ENCODE measurements around the gene RASSF1.
"Not testable (repeated sequence)": the region's sequence is repeated elsewhere in the genome, so short reads cannot be mapped to it uniquely, and the experiment has no call there.

The RASSF1 gene

DNA sequence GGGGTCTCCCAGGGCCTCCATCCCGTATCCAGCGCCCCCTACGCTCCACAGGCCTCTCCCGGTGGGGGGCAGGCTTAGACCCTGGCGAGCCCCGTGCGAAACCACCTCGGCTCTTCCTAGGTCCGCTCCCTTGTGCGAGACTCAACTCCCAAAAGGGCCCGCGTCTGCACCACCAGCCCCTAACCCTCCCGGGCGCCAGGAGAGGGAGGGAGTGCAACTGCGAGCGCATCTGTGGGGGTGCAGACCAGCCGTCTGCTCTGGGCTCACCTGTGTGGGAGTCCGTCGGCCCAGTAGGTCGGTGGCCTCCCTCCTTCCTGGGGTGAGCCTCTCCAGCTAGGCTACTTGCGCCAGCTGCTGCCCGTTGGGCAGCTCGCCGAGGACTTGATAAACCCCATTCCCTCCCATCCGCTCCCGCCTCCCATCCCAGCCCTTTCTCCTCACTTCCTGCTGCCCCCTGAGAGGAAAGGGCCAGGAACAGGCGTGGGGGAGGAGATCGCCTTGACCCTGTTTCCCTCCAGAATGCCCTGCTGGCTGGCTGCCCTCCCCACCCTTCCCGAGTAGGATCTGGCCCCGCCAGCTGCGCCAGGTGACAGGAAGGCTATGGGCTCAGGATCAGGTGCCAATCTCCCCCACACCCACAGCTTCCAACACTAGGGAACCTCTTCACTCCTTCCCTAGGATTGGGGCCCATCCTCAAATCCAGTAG is 18.1 kb downstream of the RASSF1 start, which contains the start of gene HYAL2:
TSS of gene HYAL2 (minus strand) at position 360 of the 706 bp plus-strand sequence. CDS start 2,256 bp downstream, outside the sequence.
- DNase-seq: no peak

DNA sequence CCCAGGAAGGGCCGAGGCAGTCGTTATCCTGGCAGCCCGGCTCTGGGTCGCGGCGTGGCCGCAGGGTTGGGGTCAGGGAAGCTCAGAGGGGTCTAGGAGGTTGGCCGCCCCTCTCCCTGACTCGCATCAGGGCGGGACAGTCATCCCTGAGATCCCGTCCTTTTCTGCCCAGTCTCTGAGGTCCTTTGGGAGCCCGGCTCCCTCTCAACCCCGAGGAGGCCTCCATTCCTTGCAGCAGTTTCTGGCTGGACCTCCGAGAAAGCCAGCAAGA is 18.6 kb downstream of the RASSF1 start:
- DNase-seq: no peak

DNA sequence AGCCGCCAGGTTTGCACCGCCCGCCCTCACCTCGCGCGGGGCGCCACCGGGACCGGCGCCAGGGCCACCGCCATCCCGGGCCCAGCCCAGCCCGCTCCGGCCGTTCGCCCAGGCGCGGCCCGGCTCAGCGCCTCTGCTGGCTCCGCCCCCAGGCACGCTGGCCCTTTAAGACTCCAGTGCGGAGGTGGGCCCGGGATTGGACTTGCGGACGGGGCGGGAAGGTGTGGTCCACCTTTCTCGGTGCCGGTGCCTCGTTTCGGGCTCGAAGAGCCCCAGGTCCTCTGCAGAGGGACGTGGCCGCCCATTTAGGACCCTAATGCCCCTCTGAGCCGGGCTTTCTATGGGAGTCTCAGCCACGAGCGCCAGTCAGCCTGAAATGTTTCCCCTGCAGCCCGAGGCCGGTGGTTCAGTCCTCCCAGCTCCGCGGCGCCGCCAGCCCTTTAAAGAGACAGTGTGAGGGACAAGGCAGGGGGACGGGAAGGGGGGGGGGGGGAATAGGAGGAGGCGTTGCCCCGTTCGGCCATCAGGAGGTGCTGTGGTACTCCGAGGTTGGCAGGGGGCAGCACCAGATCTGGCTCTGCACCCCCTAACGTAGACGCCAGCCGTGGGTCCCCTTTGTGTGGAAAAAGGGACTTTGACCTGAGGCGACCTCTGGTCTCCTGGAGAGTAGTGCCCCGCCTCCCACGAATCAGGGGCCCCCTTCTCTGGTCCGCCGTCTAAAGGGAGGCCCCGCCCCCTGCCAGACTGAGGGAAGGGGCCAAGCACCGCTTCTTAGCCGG is 19.1 kb downstream of the RASSF1 start:
- DNase-seq: peak; percentile 88 to 92

DNA sequence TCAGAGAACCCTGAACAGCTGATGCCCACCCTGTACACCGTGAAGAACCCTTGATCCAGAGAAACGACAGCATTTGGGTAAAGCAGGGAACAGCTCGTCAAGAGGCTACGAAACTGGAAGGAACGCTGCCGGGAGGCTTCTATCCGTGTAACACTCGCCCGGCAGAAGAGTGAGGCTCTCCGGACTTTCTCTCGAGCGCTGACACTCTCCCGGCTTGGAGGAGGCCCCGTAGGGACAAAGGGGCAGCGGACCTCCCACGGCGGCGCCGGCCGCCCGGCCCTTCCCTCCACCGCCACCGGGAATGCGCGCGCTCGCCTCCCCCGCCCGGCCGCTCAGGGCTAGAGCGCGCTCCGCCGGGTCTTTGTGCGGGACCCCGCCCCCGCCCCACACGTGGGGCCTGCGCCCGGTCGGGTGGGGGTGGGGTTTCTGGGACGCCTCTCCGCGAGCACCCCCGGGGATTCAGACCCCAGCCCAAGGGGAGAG is 19.7 kb downstream of the RASSF1 start:
- DNase-seq: peak; percentile 83 to 88

DNA sequence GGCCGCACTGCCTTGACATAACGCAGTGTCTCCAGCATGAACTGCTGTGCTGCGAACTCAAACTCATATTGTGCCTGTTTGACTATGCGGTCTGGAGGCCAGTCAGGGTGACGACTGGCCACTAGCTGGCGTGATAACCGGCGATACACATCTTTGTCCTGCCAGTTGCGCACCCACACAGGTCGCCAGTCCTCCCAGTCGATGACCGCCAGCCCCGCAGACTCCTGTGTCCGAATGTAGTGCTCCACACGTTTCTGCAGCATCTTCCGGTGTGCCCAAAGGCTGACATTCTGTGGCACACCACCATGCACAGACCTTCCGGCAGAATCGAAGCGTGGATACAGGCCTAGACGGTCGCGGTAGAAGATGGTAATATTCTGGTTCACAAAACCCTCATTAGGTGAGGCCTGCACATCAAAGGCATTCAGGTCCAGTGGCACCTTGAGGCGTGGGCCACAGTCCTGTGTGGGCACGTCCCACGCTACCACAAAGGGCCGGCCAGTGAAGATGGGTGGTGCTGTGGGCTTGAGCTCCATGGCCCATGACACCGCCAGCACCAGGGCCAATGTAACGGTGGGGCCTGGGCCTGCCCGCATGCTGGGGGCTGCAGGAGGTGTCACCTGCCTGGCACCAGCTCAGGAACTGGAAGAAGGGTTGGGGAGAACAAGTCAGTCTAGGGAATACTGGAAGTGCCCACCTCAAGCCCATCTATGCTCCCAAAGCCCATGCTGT is 20.6 kb downstream of the RASSF1 start:
- no peak for DNase-seq

DNA sequence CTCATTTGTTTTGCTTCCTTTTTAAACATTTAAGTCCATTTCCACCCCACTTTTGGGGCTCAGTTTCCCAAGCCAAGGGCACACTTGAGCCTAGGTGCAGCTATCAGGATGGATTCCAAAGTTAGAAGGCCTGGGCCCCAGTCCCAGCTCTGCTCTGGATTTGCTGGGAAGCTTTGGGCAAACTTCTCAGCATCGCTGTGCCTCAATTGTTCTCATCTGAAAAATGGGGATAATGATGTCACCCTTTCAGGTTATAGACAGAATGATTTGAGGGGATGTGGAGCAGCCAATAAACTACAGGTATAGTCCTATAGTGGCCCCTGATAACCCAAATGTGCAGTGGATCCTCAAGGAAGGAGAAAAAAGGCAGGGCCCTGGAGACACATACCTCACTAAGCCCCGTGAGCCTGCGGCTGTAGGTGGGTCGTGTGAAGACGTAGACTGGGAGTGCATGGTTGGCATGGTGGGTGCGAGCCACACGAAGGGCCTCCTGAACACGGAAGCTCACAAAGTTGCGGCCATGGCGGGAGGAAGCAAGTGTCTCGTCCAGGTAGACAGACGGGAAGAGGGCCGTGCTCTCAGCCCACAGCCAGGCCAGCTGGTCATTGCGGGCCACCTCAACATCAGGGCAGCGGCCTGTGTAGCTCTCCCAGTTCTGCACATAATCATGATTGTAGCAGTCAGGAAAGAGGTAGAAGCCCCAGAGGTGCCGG is 21.3 kb downstream of the RASSF1 start:
- no peak for DNase-seq

DNA sequence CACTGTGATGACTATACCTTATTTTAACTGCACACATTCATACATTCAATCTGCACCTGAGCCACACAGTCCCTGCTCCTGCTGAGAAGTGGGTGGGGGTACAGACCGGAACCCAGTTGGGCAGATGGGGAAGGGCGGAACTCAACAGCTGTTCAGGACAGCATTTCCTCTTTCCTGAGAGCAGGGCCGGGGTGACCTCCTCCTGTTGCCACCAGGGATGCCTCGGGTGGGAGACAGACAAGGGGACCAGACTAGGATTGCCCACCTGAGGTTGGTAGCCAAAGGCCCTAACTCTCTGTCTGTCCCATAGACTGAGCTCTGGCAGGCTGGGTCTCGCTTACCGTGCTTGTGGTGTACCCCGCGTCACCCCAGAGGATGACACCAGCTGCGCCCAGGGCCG is 22.0 kb downstream of the RASSF1 start:
- DNase-seq: no peak

DNA sequence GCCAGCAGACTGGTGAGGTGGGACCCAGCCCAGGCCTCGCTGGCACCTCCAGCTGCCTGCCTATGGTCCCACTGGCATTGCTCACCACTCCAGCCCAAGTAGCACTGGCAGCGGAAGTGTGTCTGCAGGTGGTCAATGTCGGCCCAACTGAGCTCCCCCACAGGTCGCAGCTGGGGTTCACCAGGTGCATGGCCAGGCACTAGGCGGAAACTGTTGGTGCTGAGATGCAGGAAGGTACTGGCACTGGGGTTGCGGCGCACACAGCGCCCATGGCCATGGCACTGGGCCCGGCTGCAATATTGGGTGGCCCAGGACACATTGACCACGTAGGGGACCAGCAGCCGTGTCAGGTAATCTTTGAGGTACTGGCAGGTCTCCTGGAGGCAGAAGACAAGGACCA is 22.5 kb downstream of the RASSF1 start:
- no peak for DNase-seq

DNA sequence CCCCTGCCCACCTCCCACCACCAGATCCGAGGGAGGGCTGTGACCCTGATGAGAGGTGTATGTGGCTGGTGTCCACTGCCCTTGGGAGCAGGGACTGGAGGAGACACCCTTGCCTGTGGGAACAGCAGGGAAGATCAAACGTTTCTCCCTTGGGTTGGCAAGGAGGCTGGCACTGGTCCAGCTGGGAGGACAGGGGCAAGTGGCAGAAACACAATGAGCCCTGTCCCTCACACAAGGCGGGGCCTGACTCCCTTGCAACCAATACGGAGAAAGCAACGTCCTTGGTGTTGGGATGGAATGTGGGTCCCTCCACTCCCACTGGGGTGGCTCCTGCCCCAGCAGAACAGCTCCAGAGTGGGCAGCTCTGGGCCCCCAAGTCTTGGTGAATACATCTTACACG is 23.3 kb downstream of the RASSF1 start:
- DNase-seq: no peak

DNA sequence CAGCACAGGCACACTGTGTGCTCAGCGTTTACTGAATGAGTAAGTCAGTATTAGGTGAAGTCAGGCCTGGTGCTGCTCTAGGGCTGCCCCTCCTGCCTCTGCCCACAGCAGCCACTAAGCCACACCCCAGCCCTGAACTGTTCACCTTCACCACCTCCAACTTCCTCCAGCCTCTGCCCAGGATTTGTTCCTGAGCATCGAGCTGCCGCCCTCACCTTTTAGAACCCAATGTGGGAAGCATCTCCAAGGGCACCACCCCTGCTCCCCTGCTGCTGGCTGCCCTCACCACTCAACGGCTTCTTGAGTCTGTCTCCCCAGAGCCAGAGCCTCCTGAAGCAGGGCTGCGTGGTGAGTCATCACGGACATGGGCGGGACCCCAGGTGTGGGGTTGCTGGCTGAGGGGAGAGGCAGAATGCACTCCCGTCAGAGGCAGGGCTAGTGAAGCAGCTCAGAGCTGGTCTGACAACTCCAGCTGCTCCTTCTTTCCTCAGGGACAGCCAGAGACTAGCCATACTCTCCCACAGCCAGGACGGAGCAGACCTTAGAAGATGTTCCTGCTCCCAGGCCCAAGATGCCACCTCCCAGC is 23.9 kb downstream of the RASSF1 start:
- no peak for DNase-seq

DNA sequence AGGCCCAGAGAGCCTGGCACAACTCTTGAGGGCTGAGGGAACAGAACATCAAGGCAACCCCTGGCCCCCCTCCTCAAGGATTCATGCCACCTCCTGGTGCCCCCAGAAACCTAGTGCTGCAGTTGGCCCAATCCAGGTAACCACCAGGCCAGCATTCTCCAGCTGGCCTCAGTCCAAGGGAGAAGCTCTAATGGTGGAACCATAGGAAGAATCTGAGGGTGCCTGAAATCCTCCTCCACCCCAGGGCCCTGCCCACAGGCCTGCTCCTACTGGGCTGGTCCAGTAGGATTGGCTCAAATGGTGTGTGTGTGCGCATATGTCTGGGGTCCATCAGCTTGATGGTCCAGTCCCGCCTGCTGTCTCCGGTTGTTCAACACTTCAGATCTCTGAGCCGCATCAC is 25.8 kb downstream of the RASSF1 start:
- no peak for DNase-seq

DNA sequence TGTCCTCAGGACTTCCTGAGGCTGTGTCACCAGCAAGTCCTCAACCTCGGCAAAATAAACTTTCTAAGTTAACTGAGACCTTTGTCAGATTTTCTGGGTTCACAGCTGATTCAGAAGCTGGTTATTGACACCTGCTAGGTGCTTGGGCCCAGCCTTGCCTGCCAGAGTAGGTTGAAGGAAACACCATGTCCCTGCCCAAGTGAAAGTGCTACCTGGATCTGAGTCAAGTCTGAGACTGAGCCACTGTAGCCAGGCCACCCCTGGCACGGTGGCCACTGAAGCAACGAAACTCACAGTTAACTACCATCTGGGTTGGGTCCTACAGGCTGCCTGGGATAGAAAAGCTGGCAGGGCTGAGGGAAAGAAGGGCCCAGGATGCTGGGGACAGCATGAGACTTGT is 26.3 kb downstream of the RASSF1 start:
- DNase-seq: no peak

DNA sequence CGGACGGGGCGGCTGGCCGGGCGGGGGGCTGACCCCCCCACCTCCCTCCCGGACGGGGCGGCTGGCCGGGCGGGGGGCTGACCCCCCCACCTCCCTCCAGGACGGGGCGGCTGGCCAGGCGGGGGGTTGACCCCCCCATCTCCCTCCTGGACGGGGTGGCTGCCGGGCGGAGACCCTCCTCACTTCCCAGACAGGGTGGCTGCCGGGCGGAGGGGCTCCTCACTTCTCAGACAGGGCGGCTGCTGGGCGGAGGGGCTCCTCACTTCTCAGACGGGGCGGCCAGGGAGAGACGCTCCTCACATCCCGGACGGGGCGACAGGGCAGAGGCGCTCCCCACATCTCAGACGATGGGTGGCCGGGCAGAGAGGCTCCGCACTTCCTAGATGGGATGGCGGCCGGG is 28.6 kb downstream of the RASSF1 start:
- DNase-seq: not testable (repeated sequence)

DNA sequence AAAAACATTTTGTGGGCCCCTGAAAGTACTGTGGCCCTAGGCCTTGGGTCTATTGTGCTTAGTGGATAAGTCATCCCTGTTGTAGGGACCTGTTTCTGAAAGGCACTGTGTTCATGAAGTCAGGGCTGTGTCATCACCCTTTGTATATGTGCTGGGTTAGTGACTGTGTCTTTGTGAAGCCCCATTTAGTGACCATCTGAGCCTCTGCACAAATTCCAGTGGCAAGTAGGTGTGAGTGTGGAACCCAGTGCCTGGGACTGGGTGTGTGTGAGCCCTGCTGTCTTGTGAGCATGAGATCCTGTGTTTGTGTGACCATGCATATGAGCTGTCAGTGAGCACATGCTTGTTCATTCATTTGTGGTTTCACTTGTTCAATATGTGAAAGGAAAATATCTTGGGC is 36.0 kb downstream of the RASSF1 start:
- no peak for DNase-seq

DNA sequence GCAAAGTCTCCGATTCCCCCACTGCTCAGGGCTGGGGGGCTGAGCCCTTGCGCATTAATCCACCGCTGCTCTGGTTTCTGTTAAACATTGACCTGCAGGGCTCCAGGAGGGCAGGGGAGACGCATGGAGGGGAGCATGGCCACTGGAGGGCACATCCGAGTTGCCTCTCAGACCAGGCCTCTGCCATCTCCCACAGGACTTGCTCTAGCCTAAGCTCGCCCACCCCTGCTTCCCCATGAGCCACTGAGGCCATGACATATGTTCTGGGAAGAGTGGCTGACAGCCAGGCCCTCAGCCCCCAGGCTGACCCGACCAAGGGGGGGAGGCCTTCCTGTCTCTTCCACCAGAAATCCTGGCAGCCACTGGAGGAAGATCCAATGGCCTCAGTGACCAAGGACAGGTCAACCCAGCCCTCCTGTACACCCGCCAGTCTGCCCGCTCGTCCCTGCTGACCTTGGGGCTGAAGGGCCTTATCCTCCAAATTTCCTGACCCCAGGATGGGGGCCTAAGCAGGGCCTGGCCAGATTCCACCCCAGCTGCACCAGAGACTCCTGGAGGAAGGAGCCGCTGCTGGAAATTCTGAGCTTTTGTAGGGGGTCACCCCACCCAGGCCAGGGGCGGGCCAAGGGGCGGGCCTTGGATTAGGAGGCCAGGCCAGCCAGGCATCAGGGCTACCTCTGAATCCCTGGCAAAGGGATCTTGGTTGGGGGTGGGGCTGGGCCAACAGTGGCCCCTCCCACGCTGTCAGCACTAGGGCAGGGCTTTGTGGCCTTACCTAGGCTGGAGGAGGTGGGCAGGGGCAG is 37.4 kb downstream of the RASSF1 start, which contains the start of gene HYAL1:
TSS of gene HYAL1 (minus strand) at position 562 of the 803 bp plus-strand sequence. CDS start 618 bp downstream, outside the sequence.
- DNase-seq: no peak

DNA sequence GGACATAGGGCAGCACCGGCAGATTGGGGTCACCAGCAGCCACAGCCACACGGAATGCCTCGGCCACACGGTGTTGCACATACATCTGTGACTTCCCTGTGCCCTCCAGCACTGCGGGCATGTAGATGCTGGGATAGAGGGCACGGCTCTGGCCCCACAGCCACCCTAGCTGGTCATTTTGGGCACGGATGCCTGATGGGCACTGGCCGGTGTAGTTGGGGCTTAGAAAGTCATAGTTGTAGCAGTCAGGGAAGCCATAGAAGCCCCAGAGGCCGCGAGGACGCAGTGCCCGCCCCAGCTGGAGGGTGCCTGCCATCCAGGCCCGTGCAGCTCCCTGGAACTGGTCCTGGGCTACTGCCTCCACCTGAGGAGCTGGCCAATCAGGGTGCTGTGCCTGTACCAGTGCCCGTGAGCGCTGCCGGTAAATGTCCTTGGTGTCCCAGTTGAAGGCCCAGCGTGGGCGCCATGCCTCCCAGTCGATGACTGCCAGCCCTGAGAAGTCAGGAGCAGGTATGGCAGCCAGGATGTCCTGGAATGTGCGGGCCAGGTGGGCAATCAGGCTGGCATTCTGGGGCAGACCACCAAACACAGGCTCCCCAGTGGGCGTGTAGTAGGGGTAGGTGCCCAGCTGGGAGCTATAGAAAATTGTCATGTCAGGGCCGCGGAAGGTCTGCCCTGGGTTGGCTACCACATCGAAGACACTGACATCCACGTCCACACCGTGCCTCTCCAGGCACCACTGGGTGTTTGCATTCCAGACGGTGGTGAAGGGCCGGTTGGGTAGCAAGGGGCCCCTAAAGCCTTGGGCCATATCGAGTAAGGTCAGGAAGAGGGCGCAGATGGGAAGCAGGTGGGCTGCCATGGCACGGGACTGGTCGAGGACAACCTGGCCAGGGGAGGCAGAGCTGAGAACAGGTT is 38.3 kb downstream of the RASSF1 start:
- no peak for DNase-seq

DNA sequence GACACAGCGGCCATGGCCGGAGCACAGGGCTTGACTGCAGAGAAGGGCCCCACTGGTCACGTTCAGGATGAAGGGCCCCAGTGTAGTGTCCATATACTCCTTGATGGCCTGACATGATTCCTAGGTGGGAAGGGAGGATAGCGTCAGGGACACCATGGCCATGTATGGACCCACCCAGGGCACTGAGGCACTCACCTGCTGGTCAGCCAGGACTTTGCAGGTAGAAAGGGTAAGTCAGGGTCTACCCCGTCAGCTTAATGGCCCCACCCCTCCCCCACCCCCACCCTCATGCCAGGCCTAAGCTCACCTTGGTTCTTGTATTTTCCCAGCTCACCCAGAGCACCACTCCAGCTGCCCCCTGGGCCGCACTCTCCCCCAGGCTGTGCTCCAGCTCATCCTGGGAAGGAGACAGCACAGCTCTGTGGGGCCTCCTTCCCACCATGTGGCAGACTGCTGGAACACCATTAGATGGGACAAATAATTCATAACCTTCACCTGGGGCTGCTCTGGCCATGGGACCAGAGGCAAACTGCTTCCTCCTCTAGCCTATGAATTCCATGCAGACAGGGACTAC is 39.9 kb downstream of the RASSF1 start:
- no peak for DNase-seq

DNA sequence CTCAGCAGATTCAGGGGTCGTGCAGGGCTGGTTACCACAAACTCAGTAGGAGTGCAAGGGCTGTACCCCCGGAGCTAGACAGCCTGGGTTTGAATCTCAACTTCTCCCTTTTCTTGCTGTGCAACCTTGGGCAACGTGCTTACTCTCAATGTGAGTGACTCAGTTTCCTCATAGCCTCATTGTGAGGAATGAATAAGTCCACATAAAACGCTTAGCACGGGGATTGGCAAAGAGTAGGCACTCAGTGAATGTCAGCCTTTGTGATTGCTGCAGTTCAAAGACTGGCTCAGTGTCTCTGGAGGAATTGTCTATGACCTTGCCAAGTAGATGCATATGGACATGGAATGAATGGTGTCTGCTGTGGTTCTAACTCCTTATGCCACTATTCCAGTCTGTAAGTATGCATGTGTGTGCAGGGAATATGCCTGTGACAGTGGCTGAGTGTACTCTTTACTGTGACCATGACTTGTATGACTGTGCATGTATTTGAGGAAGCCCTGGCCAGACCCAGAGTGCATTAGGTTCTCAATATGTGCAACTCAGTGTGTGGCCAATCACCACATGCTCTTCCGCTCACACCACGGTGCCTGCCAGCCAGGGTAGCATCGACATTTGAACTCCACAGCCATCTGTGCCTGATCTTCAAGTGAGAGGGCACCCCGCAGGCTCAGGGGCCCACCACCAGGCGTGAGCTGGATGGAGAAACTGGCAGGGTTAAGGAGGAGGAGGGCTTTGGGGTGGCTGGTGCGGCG is 40.5 kb downstream of the RASSF1 start:
- DNase-seq: peak; percentile 46 to 85

DNA sequence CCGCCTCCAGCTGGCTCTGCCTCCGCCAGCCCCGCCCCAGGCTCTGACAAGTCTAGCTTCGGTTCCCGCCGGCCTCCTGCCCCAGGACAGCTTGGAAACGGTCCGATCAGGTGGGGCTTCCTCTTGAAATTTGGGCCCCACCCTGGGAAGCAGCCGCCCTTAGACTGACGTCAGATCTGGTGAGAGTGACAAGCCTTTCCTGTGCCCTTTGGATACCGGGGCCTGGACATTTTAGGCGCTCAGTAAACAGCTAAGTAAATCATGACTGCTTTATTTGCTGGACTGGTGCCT is 41.1 kb downstream of the RASSF1 start:
- no peak for DNase-seq

Data from hippocampal formation (tissue), 2 donors.